DMS153 (cell line): Measurements from ENCODE around the gene KYNU.
"Not testable (repeated sequence)": the region's sequence is repeated elsewhere in the genome, so short reads cannot be mapped to it uniquely, and the experiment has no call there.

Experiments
- DNase-seq: peaks from one replicate; lab custom pipeline; 2025; lab: John Stamatoyannopoulos, UW

Gene KYNU

GRCh38 chr2:142877216-142877838 is at the start of gene KYNU:
Gene KYNU, plus strand, starts transcription at chr2:142877664. Its CDS starts 7,704 bp downstream, at chr2:142885368.
- no peak for DNase-seq

- DNase-seq, result no peak
These were observed 43.4 kb upstream of the KYNU start for GRCh38 chr2:142834021-142834420.

DNA sequence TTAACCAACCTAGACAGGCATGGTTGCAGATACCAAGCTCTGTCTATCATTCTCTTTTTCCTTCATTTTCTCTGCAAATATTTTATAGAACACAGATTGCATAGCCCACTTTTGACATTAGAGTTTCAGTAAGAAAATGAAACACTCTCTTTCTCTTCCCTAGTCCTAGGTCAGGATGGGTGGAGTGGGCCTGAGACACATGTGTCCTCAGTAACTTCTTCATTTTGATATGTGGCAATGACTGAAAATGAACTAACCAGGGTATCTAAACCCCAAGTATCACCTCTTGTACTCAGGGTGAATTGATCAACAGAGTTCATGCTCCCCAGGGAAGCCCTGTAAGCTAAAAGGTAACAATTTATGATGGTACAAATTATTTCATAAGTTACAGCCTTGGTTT is 37.0 kb upstream of the KYNU start:
- DNase-seq, result no peak

DNA sequence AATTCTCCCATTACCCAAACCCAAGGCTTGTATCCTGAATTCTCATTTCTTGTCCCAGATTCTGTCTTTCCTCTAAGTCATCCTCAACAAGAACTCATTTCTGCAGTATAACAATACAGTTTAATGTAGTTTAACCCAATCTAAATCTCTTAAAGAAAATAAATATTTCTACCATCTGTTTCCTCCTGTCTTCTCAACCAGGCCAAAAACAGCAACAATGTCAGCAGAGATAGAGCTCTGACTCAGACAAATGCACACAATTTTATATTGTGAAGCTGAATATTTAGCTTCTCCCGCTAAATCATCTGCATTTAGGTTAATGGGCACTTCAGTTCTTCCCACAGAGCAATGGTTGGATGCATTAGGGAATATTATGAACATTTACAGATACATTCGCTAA is 35.7 kb upstream of the KYNU start:
- DNase-seq, result no peak

GRCh38 chr2:142842369-142842768 is 35.1 kb upstream of the KYNU start:
- DNase-seq, result no peak

GRCh38 chr2:142843731-142844130 is 33.7 kb upstream of the KYNU start:
- no peak for DNase-seq

DNA sequence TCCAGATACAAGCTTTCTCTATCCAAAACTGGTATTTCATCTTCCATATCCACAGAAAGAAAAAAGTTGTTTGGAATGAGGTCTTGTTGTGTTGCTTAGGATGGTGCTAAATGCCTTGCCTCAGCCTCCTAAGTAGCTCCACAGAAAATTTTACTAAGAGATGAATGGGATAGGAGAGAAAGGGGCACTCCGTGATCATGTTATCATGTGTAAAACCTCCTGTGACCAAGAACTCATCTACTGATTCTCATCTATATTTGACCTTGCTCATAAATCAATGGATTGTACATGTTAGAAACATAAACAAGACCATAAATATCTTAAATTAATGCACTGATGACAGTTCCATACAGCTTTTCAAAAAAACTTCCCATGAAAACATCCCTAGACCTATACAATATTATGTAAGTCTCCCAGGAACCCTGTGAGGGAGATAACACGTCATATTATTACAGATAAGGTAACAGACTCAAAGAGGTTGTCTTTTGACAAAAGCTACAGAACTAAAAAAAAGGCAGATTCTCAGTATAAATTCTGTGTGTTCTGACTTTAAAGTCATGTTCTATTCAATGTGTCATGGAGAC is 29.3 kb upstream of the KYNU start:
- DNase-seq, result no peak

DNA sequence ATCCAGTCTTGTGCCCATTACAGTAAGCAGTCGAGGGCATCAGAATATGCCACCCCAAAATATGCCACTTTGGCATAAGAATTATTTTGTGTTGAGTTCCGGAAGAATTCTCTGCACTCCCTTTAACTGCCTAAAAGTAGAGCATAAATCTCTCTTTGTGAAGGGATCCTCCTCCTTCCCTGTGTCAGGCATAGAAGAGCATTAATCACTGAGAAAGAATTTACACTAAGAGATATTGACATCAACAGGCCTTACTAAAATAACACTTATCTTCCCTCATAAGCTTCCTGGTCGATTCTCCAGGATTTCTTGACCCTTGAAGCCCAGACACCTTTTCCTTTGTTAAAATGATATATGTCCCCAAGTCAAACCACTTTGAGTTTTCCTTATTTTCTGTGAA is 27.6 kb upstream of the KYNU start:
- no peak for DNase-seq

- DNase-seq, result no peak
These were observed 23.6 kb upstream of the KYNU start for GRCh38 chr2:142853912-142854311.

GRCh38 chr2:142857256-142858164 is 20.0 kb upstream of the KYNU start:
- no peak for DNase-seq

- DNase-seq, result no peak
These were observed 18.5 kb upstream of the KYNU start for GRCh38 chr2:142858961-142859360.

DNA sequence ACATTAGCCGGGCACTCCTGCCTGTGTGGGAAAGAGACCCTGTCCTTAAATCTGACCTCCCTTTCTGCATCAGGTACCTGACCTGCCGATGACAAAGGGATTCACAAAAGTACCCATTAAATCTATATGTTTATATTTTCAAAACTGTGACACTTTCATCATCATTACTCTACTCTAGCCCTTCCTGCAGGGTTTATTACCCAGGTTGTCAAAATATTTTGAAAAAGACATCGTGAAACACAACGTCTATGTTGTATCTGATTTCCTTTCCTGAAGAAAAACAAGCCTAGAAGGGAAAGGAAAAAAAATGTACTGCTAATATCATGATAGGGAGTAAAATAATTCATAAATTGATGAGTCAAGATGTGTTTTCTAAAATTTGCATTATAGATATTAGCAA is 15.2 kb upstream of the KYNU start:
- no peak for DNase-seq

GRCh38 chr2:142862847-142863246 is 14.6 kb upstream of the KYNU start:
- no peak for DNase-seq

DNA sequence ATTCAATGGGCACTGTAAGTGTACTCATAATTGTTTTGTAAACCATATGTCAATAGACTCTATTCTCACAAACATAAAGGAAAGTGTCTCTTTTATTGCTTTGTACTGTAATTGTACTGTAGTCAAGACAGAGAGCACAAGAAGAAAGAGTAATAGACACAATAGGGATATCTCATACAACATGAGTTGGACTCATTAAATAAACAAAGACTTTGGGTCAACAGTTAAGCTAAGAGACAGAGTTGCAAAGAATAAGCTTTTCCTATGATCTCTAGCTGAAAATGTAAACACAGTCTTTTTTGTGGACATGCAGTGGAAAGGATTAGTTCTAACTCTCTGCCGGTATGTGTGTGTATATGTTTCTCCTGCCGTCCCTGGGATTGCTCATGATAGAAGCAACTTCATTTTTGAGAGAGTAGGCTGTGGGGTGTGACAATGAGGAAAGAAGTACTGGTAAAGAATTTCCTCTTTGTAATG is 13.9 kb upstream of the KYNU start:
- peak; percentile 40 for DNase-seq

DNA sequence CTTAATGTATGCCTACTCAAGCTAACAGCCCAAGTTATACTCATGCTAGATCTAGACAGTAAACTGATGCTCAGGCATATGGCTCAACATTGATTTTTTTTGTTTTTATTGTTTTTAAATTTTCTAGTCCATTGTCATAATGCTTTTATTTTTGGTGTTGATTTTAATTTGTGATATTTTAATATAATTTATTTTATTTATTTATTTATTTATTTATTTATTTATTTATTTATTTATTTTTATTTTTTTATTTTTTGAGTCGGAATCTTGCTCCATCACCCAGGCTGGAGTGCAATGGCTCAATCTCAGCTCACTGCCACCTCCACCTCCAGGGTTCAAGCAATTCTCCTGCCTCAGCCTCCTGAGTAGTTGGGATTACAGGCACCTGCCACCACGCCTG is 12.9 kb upstream of the KYNU start:
- not testable (repeated sequence) for DNase-seq

DNA sequence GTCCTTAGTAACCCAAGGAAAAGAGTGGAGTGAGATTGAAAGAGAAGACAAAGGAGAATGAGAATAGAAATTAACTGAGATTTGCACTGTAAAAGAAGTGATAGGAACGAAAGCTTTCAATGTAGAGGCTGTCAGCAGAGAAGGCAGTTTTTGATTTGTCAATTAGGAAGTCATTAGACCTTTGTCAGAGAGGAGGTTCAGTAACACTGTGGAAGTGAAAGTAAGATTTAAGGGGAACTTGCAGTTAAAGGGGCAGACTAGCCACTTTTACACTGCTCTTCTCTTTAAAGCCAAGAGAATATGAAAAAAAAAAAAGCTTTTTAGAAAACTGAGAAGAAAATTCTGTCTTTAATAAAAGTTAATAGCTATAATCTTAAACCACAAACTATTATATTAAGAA is 11.5 kb upstream of the KYNU start:
- DNase-seq, result no peak

- DNase-seq, result no peak
These were observed 11.0 kb upstream of the KYNU start for GRCh38 chr2:142866426-142866825.

- DNase-seq, result no peak
These were observed 10.3 kb upstream of the KYNU start for GRCh38 chr2:142867136-142867535.

GRCh38 chr2:142868229-142868762 is 9.2 kb upstream of the KYNU start:
- DNase-seq, result no peak

DNA sequence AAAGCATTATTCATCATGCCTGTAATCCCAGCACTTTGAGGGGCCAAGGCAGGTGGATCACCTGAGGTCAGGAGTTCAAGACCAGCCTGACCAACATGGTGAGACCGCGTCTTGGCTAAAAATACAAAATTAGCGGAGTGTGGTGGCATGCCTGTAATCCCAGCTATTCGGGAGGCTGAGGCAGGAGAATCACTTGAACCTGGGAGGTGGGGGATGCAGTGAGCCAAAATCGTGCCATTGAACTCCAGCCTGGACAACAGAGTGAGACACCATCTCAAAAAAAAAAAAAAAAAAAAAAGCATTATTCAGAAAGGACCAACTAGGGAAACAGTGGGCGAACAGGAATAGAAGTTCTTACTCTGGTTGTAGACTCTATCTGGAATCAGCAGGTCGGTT is 8.4 kb upstream of the KYNU start:
- DNase-seq, result not testable (repeated sequence)

DNA sequence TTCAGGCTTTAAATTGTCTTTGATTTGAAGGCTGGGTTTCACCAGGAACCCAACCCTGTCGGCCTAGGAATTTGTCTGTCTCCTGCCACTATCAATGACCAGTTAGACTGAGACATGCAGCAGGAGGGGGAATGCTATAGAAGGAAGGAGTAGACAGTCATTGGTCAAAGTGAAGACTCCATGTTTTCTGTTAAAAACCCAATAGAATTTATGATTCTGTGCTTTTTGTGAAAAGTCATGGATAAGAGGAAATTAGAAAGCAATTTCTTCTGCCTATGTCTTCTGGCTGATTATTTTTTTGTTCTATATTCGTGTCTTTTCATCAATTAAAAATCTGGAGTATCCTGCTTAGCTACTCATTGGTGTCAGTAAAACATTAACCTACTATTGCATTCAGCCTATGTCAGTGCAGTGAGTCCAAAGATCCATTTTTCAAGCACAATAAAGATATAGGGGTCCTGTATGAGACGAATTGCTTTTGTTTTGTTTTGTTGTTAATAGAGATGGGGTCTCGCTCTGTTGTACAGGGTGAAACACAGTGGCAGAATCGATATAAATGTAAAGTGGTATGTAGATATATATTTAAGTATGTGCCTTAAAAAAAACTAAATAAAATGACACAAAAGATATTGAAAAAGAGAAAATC is 7.9 kb upstream of the KYNU start:
- no peak for DNase-seq

- no peak for DNase-seq
These were observed 6.9 kb upstream of the KYNU start for GRCh38 chr2:142870526-142870925.
